Vagina (tissue), 2 donors: ENCODE data around the gene MROH9. TPM values are rescaled to one million over a fixed set of nuclear protein-coding genes. Genes with fewer than 3 reads are reported as not detected.

Source experiments
- DNase-seq, 2 donors: peaks; one replicate each; pipeline ENCODE4 v3.0.0-alpha.2; 2017; ENCODE audit errors: extremely low spot score in 2 of 2
- H3K27ac ChIP-seq: fragments of 200-600 bp; sonication (generic); one replicate; pipeline ENCODE4 v1.5.1; 2019
- H3K27me3 ChIP-seq: fragments of 200-600 bp; sonication (generic); one replicate; pipeline ENCODE4 v1.5.1; 2019
- H3K36me3 ChIP-seq, 2 donors: fragments of 200-600 bp; sonication (generic); one replicate each; pipeline ENCODE4 v1.5.1; 2017 to 2019
- H3K4me1 ChIP-seq: fragments of 200-600 bp; sonication (generic); one replicate; pipeline ENCODE4 v1.5.1; 2019
- H3K4me3 ChIP-seq, 2 donors: fragments of 200-600 bp; sonication (generic); 1 replicate in 1 of 2; 2 replicates in 1 of 2; pipeline ENCODE4 v1.5.1; 2016 to 2019
- H3K9me3 ChIP-seq: fragments of 200-600 bp; sonication (generic); one replicate; pipeline ENCODE4 v1.5.1; 2019
- CTCF ChIP-seq, 3 experiments: fragments of 450-650 bp in 2 of 3; fragments of 200-600 bp in 1 of 3; sonication (generic) in 1 of 3; IDR thresholded peaks; one replicate each; pipeline ENCODE4 v1.5.1; 2017 to 2019; ENCODE audit warnings: antibody characterized with exemption in 3 of 3, mild to moderate bottlenecking in 2 of 3, moderate library complexity in 2 of 3
- POLR2A ChIP-seq, 2 donors: fragments of 450-650 bp; IDR thresholded peaks; one replicate each; pipeline ENCODE4 v1.6.1; 2017; ENCODE audit warnings: antibody characterized with exemption in 2 of 2, mild to moderate bottlenecking in 2 of 2, moderate library complexity in 2 of 2
- POLR2AphosphoS5 ChIP-seq, 2 donors: sonication (generic); formaldehyde crosslinking; IDR thresholded peaks; one replicate each; pipeline ENCODE4 v1.9.0; 2017; ENCODE audit warnings: antibody characterized with exemption in 2 of 2, mild to moderate bottlenecking in 2 of 2, low read depth in 1 of 2; ENCODE audit not compliant: insufficient read depth in 1 of 2
- intact Hi-C: fragments of 100-400 bp; cut with DNase I; formaldehyde crosslinking; loops from one replicate; pipeline ENCODE4 v1.15.1; 2023
- total RNA-seq: library from RNA; depleted of rRNA; stranded (reverse); fragments of >200 nt; gene quantifications from one replicate; pipeline ENCODE4 v1.2.3, GENCODE V29; 2016

Gene MROH9
- total RNA-seq = not detected

GRCh38 chr1:170935231-170935630 is at the start of gene MROH9:
Gene MROH9 (plus strand): TSS chr1:170935534. CDS start chr1:170945557, 10,023 bp downstream.
- TF ChIP-seq POLR2AphosphoS5 (IDR thresholded peaks at IDR 0.05; ENCODE audit: insufficient read depth in 1 of 2, low read depth in 1 of 2) (no peak), CTCF (IDR thresholded peaks at IDR 0.05) (no peak), POLR2A (IDR thresholded peaks at IDR 0.05) (no peak)
- DNase-seq = no peak
- Histone ChIP-seq H3K4me3 (no peak within 1 kb of the TSS), H3K27ac (no peak within 1 kb of the TSS), H3K27me3 (no peaks in the 10 kb centered on the region), H3K4me1 (no peaks in the 10 kb centered on the region), H3K36me3 (no peaks in the 10 kb centered on the region), H3K9me3 (no peaks in the 10 kb centered on the region)
- intact Hi-C loops = no loop called here

- no peak for DNase-seq
- TF ChIP-seq POLR2AphosphoS5 (IDR thresholded peaks at IDR 0.05; ENCODE audit: insufficient read depth in 1 of 2, low read depth in 1 of 2) (no peak), CTCF (IDR thresholded peaks at IDR 0.05) (no peak), POLR2A (IDR thresholded peaks at IDR 0.05) (no peak)
- no peaks in the 10 kb centered on the region for H3K27me3 ChIP-seq
- H3K4me1 ChIP-seq = no peaks in the 10 kb centered on the region
- no peaks in the 10 kb centered on the region for H3K36me3 ChIP-seq
- no peak overlapping the region for H3K4me3 ChIP-seq
- intact Hi-C loops = loop anchor here (10.0 kb wide), 1 partner anchor 961 kb away; no protein-coding TSS in a partner anchor
- H3K27ac ChIP-seq = no peak overlapping the region
- H3K9me3 ChIP-seq = no peaks in the 10 kb centered on the region
Observed at GRCh38 chr1:170885551-170885950, 49.8 kb upstream of the MROH9 start.

- H3K27ac ChIP-seq = no peak overlapping the region
- intact Hi-C loops = loop anchor here (10.0 kb wide), 1 partner anchor 962 kb away; no protein-coding TSS in a partner anchor
- no peaks in the 10 kb centered on the region for H3K36me3 ChIP-seq
- TF ChIP-seq POLR2A (IDR thresholded peaks at IDR 0.05) (no peak), CTCF (IDR thresholded peaks at IDR 0.05) (no peak), POLR2AphosphoS5 (IDR thresholded peaks at IDR 0.05; ENCODE audit: insufficient read depth in 1 of 2, low read depth in 1 of 2) (no peak)
- no peaks in the 10 kb centered on the region for H3K9me3 ChIP-seq
- H3K27me3 ChIP-seq = no peaks in the 10 kb centered on the region
- no peak for DNase-seq
- no peak overlapping the region for H3K4me3 ChIP-seq
- no peaks in the 10 kb centered on the region for H3K4me1 ChIP-seq
Observed at GRCh38 chr1:170886460-170886859, 48.9 kb upstream of the MROH9 start.

- TF ChIP-seq POLR2A (IDR thresholded peaks at IDR 0.05) = no peak
- no peak for TF ChIP-seq CTCF (IDR thresholded peaks at IDR 0.05)
- Histone ChIP-seq H3K27ac (no peak overlapping the region), H3K36me3 (no peaks in the 10 kb centered on the region), H3K4me1 (no peaks in the 10 kb centered on the region), H3K9me3 (no peaks in the 10 kb centered on the region), H3K27me3 (no peaks in the 10 kb centered on the region), H3K4me3 (no peak overlapping the region)
- intact Hi-C loops = loop anchor here (10.0 kb wide), 1 partner anchor 963 kb away; no protein-coding TSS in a partner anchor
- no peak for DNase-seq
Observed at GRCh38 chr1:170887726-170888125, 47.6 kb upstream of the MROH9 start.

GRCh38 chr1:170891872-170892271 is 43.5 kb upstream of the MROH9 start:
- intact Hi-C loops = no loop called here
- Histone ChIP-seq H3K4me3 (no peak overlapping the region), H3K36me3 (no peaks in the 10 kb centered on the region), H3K27me3 (no peaks in the 10 kb centered on the region), H3K27ac (no peak overlapping the region), H3K4me1 (no peaks in the 10 kb centered on the region), H3K9me3 (no peaks in the 10 kb centered on the region)
- no peak for DNase-seq
- TF ChIP-seq POLR2AphosphoS5 (IDR thresholded peaks at IDR 0.05; ENCODE audit: insufficient read depth in 1 of 2, low read depth in 1 of 2) (no peak), POLR2A (IDR thresholded peaks at IDR 0.05) (no peak), CTCF (IDR thresholded peaks at IDR 0.05) (no peak)
